Right forelimb (tissue), 1 donor: ENCODE measurements around the gene FUT8.

Experiments
- DNase-seq: peaks from one replicate; pipeline ENCODE4 v3.0.0-alpha.2; 2018

FUT8 gene

DNA sequence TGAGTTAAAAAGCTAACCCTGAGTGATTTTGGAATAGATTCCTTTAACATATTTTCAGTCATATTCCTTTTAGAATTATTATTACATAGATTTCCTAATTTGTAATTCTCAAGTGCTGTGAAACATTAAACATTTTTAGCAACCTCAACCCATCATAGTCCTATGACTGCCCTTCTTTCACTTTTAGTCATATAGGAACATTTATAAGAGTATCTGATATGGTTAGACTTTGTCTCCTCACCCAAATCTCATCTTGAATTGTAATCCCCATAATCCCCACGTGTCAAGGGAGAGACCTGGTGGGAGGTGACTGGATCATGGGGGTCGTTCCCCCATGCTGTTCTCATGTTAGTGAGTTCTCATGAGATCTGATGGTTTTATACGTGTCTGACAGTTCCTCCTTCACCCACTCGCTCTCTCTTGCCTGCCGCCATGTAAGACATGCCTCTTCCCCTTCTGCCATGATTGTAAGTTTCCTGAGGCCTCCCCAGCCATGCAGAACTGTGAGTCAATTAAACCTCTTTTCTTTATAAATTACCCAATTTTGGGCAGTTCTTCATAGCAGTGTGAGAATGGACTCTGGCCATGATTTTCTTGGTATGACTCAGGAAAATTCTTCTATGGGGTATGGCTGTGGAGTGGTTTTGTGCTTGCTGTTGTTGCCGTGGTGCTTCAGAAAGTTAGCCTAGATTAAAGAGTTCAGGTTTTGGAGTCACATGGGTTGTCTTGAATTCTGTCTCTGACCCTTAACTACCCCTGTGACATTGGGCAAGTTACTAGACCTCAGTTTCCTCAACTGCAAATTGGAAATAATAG lies 83.9 kb downstream of the FUT8 start:
- no peak for DNase-seq

DNA sequence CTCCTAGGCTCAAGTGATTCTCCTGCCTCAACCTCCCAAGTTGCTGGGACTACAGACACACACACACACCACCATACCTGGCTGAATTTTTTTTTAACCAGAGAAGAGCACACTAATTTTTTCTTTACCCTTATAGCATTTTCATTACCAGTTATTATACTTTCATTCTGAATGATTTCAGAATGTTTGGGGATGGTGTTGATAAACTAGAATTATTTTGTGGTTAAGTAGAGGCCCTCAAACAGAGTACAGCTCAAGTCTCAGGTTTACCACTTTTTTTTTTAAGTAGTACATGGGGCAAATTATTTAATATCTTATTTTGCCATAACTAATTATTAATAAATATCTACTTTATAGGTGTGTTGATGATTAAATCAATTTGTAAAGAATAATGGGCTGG lies 86.6 kb downstream of the FUT8 start:
- no peak for DNase-seq

DNA sequence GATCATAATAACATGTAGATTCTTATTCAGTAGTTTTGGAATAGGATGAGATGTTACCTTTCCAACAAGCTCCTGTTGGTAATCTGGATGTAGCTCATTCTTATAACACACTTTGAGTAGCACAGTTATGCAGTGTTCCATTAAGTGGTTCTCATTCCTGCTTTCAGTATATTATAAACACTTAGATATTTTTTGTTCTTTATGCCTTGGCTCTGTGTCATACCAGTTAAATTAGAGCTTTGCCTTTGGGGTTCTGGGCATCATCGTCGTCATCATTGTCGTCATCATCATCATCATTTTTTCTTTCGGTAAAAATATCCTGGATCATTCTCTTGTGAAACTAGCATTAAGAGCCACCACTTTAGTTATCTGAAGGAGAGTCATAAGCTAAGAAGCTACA lies 87.5 kb downstream of the FUT8 start:
- no peak for DNase-seq

DNA sequence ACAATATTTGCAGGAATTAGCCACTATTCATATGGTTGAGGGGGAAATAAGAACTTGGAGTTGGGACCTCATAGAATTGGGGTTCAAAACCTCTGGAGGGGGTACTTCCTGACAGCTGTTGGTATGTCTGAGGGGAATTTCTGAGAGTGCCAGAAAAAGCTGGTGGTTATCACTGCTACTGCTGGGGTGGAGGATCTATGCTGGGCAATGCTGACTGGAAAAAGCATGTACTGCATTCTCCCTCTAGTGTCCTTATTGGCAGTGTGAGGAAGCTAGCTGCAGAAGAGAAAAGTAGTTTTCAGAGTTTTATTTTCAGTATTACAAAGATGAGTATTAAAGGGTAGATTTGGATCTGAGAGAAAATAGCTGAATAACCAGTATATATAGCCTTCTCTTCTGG lies 88.8 kb downstream of the FUT8 start:
- no peak for DNase-seq

DNA sequence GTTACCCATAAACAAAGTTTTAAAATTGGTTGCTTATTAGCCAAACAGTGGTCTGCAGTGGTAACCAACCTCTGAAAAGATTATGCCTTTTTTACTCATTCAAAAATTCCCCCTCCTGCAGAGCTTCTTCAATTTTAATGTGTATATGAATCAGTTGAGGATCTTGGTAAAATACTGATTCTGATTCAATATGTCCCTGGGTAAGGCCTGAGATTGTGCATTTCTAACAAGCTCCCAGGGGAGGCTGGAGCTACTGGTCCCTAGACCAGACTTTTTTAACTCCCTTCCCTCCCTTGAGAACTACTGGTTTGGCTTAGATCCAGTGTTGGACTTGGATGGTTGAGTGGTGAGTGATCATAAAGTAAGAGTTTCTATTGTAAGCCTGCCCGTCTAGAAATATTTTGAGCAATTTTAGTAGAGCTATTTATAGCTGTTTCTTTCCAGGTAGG lies 90.2 kb downstream of the FUT8 start:
- DNase-seq = no peak

DNA sequence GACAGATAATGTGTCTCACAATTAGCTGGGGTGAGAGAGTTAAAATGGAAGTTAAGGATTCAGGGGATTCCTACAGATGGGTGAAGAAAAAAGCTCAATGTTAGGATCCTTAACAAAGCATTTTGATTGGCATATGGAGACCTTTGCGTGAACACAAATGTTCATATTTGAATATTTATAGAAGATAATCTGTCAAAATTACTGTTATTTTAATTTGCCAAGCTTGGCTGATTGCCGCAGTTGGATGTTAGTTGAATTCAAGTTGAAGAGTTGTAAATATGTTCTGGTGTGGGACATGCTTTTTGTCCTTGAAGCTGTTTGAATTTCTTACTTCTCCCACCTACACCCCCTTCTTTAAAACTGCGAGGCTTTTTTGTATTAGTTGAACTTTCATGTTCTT lies 91.2 kb downstream of the FUT8 start:
- DNase-seq = no peak

DNA sequence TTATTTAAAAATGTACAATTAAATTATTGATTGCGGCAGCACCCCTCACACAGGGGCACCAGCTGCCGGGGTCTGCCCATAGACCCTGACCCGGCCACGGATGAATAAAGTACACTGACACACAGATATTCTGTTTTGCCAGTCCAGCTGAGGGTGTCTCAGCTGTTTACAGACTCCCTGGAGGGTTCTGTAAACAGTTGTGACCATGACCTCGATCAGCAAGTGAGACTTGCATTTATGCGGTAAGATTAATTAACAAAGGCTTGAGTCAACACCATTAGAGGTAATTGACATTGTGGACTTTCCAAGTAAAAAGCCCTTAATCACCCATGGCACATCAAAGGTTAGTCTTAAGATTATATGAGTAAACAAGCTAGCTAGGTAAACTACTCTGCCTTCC lies 94.3 kb downstream of the FUT8 start:
- no peak for DNase-seq

DNA sequence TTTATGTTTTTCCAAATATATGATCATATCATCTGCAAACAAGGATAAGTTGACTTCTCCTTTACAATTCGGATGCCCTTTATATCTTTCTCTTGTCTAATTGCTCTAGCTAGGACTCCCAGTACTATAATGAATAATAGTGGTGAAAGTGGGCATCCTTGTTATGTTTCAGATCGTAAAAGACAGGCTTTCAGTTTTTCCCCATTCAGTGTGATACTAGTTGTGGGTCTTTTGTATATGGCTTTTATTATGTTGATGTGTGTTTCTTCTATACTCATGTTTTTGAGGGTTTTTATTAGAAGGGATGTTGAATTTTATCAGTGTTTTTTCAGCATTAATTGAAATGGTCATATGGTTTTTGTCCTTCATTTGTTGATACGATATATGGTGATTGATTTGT lies 97.3 kb downstream of the FUT8 start:
- DNase-seq = no peak

DNA sequence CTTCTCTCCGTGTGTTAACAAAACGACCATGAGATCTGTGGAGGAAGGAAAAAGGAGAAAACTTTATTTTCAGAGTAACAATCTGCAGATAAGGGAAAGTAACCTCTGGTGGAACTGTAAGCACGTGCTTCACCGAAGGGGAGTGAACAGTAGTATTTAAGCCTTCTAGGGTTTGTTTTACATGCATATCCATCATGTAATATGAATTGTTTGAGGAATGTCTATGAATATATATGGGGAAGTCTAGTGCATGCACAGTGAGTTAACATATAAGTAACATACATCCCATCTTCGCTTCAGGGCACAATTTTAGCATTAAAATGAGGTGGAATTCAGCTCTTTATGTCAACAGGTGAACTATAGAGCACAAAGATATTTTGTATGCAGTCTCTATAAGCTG lies 101.1 kb downstream of the FUT8 start:
- DNase-seq = no peak

DNA sequence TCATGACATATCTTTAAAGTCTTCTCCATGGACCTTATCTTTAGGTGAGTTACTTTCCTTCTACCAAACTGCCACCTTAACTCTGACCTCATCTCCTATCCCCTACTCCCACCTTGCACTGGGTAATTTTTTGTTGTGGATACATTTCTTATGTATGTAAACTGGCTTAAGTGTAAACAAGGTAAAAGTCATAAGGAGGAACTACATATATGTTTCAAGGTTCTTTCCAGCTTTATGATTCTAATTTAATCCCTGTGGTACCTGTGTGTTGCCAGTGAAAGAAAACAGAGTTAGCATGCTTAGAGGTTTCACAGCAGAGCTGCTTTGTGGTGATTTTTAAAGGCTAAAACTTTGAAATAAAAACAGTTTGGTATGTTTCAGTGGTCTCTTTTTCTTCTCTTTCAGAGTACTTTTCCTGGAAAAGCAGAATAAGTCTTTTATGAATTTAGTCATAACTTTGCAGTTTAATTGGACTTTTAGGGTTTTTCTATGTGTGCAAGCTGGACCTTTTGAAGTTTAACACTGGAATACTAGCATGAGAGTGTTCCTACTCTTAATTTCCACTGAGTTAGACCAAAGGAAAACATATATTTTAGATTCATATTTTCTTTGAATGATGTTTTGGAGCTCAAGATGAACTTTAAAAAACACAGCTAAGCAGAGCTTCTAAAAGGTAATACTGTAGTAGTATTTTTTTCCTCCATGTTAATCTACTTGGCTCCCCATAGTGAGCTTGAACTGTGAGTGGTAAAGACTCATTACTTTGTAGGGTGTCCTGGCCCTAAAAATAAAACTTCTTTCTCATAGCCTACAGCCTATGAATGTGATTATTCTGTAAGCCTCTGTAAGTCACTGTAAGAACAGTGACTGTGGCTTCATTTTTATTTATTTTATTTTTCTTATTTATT lies 105.4 kb downstream of the FUT8 start:
- DNase-seq = no peak

DNA sequence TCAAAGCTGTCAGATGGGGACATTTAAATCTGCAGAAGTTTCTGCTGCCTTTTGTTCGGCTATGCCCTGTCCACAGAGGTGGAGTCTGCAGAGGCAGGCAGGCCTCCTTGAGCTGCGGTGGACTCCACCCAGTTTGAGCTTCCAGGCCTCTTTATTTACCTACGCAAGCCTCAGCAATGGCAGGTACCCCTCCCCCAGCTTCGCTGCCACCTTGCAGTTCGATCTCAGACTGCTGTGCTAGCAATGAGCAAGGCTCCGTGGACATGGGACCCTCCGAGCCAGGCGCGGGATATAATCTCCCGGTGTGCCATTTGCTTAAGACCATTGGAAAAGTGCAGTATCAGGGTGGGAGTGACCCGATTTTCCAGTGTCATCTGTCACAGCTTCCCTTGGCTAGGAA lies 115.5 kb downstream of the FUT8 start:
- no peak for DNase-seq

DNA sequence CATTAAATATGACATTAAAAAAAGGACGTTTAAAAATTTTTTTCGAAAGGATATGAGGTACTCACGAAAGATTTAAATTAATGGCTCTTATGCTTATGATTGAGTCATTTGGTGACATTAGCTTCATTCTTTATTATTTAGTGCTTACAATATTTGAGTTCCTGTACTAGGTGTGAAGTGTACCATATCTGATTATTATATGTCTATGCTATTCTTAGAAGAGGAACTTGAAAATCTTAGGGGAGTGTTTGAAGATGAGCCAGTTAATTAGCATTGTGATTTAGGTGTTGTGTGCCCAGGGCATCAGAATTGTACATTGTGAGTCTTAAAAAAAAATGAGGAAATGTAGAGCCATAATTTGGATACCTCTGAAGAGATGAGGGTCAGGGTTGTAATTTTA lies 118.6 kb downstream of the FUT8 start:
- DNase-seq = no peak

DNA sequence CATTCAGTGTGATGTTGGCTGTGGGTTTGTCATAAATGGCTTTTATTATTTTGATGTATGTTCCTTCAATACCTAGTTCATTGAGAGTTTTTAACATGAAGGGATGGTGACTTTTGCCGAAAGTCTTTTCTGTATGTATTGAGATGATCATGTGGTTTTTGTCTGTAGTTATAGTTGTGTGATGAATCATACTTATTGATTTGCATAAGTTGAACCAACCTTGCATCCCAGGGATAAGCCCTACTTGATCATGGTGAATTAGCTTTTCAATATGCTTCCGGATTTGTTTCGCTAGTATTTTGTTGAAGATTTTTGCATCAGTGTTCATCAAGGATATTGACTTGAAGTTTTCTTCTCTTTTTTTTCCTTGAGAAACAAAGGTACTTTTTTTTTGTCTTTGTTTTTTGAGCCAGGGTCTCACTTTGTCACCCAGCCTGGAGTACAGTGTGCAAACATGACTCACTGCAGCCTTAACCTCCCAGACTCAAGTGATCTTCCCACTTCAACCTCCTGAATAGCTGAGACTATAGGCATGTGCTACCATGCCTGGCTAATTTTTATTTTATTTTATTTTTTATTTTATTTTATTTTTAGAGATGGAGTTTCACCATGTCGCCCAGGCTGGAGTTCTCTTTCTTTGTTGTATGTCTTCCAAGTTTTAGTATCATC lies 121.3 kb downstream of the FUT8 start:
- no peak for DNase-seq

DNA sequence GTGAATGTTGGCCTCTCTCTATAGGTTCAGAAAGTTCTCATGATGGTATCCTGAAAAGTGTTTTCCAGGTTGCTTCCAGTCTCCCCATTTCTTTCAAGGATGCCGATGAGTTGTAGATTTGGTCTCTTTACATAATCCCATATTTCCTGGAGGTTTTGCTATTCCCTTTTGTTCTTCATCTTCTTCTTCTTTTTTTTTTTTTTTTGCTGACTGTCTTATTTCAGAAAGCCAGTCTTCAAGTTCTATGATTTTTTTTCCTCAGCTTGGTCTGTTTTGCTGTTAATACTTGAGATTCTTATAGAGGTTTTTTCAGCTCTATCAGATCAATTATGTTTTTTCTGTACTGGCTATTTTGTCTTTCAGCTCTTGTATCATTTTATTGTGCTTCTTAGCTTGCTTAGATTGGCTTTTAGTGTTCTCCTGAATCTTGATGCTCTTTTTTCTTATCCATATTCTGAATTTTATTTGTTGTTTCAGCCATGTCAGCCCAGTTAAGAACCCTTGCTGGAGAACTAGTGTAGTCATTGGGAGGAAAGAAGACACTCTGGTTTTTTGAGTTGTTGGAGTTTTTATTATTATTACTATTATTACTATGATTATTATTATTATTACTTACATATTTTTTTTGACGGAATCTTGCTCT lies 124.4 kb downstream of the FUT8 start:
- no peak for DNase-seq

DNA sequence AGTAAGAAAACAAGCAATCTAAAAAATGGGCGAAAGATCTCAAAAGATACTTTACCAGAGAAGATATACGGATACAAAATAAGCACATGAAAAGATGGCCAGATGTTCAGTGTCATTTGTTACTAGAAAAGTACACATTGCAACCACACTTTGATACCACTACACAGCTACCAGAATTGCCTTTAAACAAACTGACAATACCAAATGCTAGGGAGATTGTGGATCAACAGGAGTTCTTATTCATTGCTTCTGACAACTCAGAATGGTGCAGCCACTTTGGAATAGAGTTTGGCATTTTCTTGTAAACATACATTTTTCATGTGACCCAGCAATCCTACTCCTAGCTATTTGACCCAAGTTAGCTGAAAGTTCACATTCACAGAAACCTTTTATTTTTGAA lies 136.3 kb downstream of the FUT8 start:
- no peak for DNase-seq

DNA sequence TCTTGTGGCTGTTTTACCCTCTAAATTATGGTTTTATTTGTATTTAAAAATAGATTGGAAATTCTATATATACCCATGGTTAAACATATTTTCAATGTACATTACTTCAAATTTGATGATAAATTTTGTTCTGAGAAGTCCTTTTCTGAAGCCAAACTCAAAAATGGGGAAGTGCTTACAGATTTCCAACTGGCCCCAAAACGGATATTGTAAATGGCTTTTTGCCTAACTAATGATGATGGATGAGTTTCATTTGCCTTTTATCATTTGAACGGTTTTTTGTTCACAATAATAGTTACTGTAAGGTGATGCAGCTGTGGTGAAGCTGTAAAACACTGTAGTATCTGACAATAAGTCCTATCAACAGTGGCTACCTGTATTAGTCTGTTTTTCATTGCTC lies 136.9 kb downstream of the FUT8 start:
- DNase-seq = no peak

DNA sequence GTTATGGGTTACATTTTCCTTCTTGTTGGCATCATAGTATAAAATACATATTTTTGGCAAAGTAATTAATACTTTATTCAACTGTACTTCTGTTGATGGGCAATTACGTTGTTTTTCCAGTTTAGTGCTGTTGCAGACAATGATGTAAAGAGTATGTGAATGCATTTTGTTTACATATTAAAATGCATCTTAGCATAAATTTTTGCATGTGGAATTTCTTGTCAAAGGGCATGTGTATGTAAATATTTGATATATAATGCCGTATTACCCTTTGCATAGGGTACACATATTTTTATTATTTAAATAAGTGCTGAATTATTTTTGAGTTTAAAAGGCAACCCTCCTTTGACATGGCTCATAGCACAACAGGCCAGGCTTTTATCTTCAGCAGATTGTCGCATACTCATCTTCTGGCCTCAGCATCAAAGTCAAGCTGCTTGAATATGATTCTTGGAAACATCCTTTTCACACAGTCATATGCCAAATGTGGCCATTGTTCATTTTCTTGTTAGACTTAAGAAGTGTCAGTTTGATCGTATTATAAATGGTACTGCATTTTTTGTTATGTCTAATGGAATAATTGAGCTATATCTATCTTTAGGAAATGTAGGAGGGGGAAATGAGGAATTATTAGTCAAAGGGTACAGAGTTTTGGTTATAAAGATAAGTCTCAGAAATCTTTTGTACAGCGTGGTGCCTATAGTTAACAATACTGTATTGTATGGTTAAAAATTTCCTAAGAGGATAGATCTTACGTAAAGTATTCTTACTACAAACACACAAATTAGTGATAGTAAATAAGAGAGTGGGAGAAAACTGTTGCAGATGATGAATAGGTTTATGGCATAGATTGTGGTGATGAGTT lies 138.5 kb downstream of the FUT8 start:
- DNase-seq = no peak

DNA sequence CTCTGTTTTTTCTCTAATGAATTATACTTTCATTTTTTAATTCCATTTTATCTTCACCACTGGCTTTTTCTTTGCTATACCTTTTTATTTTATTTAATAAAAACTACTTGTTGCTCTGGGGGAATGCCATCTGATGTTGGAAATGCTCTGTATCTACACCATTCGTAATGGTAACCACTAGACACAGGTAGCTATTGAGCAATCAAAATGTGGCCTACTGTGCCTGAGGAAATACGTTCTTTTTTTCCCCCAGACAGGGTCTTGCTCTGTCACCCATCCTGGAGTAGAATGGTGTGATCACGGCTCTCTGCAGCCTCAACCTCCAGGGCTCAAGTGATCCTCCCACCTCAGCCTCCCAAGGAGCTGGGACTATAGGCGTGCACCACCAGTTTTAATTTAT lies 140.2 kb downstream of the FUT8 start:
- DNase-seq = no peak

DNA sequence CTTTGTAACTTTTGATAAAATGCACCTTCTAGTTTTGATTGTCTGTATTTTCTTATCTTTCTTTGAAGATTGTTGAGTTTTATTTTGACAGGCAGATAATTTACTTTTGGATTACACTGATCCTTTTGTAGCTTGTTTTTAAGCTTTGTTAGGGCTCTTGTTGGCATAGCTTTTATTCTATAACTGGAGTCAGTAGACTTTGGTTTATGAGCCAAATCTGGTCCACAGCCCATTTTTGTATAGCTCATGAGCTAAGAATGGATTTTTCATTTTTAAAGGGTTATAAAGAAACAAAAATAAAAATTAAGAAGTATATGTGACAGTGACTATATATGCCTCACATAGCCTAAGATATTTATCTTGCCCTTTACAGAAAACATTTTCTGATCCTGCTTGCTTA lies 142.3 kb downstream of the FUT8 start:
- DNase-seq = no peak

DNA sequence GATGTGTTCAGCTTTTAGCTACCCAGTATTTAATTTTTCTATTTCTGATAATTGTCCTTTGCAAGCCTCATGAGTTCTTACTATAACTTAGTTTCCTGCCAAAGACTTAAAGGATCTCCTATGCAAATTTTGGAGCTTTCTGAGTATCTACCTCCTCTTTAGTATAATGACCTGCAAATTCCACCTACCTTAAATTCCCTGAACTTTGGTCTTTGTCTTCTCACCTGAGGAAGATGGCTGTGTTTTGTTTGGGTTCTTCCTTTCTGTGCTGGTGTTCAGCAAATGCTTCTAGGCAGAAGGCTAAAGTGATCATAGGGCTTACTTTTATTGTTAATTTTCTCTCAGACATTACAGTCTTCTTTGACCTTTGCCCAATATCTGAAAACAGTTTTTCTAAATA lies 142.8 kb downstream of the FUT8 start:
- no peak for DNase-seq

DNA sequence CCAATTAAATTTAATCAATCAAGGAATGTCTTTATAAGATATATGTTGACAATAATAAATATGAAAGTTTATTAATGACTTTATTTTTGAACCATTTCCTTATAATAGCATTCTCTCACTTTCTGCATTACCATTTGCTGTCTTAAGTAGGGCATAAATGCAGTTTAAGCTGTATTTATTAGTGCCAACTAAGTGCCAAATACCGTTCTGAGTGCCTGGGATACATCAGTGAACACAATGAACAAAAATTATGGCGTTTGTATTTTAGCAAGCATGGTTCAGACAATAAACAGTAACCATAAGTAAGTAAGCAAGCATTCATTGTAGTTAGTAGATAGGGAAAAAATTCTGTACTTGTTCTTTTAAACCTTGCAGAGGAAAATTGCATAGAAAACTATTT lies 145.8 kb downstream of the FUT8 start:
- DNase-seq = no peak
